ENCODE data around the gene TTC4.

TTC4 gene

GRCh38 chr1:54703471-54703870, 12.2 kb upstream of the TTC4 start:
- DNase-seq (ENCODE audit: low read depth, low spot score): no peak
- no peak overlapping the region for H3K4me3 ChIP-seq (ENCODE audit: low read length)
- no peak overlapping the region for H3K27ac ChIP-seq (ENCODE audit: low read length)
- no CpG with 5 or more reads among the region's 10 CpGs for WGBS (ENCODE audit: insufficient coverage, insufficient read length)
- H3K9me3 ChIP-seq (ENCODE audit: control insufficient read depth, insufficient read depth, low read length): no peaks in the 10 kb centered on the region
- no peaks in the 10 kb centered on the region for H3K4me1 ChIP-seq (ENCODE audit: control insufficient read depth, insufficient read depth, low read length)
- H3K36me3 ChIP-seq (ENCODE audit: control insufficient read depth, insufficient read depth, low read length): no peaks in the 10 kb centered on the region
- H3K27me3 ChIP-seq (ENCODE audit: control insufficient read depth, insufficient read depth, low read length): no peaks in the 10 kb centered on the region

- no peaks in the 10 kb centered on the region for H3K27me3 ChIP-seq (ENCODE audit: control insufficient read depth, insufficient read depth, low read length)
- DNase-seq (ENCODE audit: low read depth, low spot score): no peak
- no CpG with 5 or more reads among the region's 2 CpGs for WGBS (ENCODE audit: insufficient coverage, insufficient read length)
These were observed 10.5 kb upstream of the TTC4 start for GRCh38 chr1:54705153-54705552.

GRCh38 chr1:54706419-54706818, 9.2 kb upstream of the TTC4 start:
- no CpG with 5 or more reads among the region's 4 CpGs for WGBS (ENCODE audit: insufficient coverage, insufficient read length)
- H3K27ac ChIP-seq (ENCODE audit: low read length): no peak overlapping the region
- H3K4me1 ChIP-seq (ENCODE audit: control insufficient read depth, insufficient read depth, low read length): no peaks in the 10 kb centered on the region; the same call in 1 of the 2 replicates
- no peak overlapping the region for H3K4me3 ChIP-seq (ENCODE audit: low read length)
- H3K9me3 ChIP-seq (ENCODE audit: control insufficient read depth, insufficient read depth, low read length): no peaks in the 10 kb centered on the region
- H3K27me3 ChIP-seq (ENCODE audit: control insufficient read depth, insufficient read depth, low read length): no peaks in the 10 kb centered on the region
- no peak for DNase-seq (ENCODE audit: low read depth, low spot score)
- no peaks in the 10 kb centered on the region for H3K36me3 ChIP-seq (ENCODE audit: control insufficient read depth, insufficient read depth, low read length)

More at GRCh38 chr1:54705153-54705552, 10.5 kb upstream of the TTC4 start:
- Histone ChIP-seq H3K9me3 (ENCODE audit: control insufficient read depth, insufficient read depth, low read length) (no peaks in the 10 kb centered on the region), H3K27ac (ENCODE audit: low read length) (no peak overlapping the region), H3K4me1 (ENCODE audit: control insufficient read depth, insufficient read depth, low read length) (no peaks in the 10 kb centered on the region; the same call in 1 of the 2 replicates), H3K4me3 (ENCODE audit: low read length) (no peak overlapping the region), H3K36me3 (ENCODE audit: control insufficient read depth, insufficient read depth, low read length) (no peaks in the 10 kb centered on the region)

- no peaks in the 10 kb centered on the region for H3K36me3 ChIP-seq (ENCODE audit: control insufficient read depth, insufficient read depth, low read length)
- H3K9me3 ChIP-seq (ENCODE audit: control insufficient read depth, insufficient read depth, low read length): no peaks in the 10 kb centered on the region
- no peak overlapping the region for H3K4me3 ChIP-seq (ENCODE audit: low read length)
- H3K27me3 ChIP-seq (ENCODE audit: control insufficient read depth, insufficient read depth, low read length): no peaks in the 10 kb centered on the region
- H3K27ac ChIP-seq (ENCODE audit: low read length): no peak overlapping the region
- DNase-seq (ENCODE audit: low read depth, low spot score): no peak
- H3K4me1 ChIP-seq (ENCODE audit: control insufficient read depth, insufficient read depth, low read length): no peaks in the 10 kb centered on the region; the same call in 1 of the 2 replicates
These were observed 7.3 kb upstream of the TTC4 start for GRCh38 chr1:54708385-54708784.

GRCh38 chr1:54709547-54710292, 5.9 kb upstream of the TTC4 start:
- WGBS (ENCODE audit: insufficient coverage, insufficient read length): no CpG with 5 or more reads among the region's 8 CpGs
- no peak overlapping the region for H3K27ac ChIP-seq (ENCODE audit: low read length)
- no peak overlapping the region for H3K4me3 ChIP-seq (ENCODE audit: low read length)
- H3K9me3 ChIP-seq (ENCODE audit: control insufficient read depth, insufficient read depth, low read length): no peaks in the 10 kb centered on the region
- no peak for DNase-seq (ENCODE audit: low read depth, low spot score)
- no peaks in the 10 kb centered on the region for H3K36me3 ChIP-seq (ENCODE audit: control insufficient read depth, insufficient read depth, low read length)
- no peaks in the 10 kb centered on the region for H3K27me3 ChIP-seq (ENCODE audit: control insufficient read depth, insufficient read depth, low read length)
- no peaks in the 10 kb centered on the region; the same call in 1 of the 2 replicates for H3K4me1 ChIP-seq (ENCODE audit: control insufficient read depth, insufficient read depth, low read length)

GRCh38 chr1:54710434-54710833, 5.2 kb upstream of the TTC4 start:
- H3K27ac ChIP-seq (ENCODE audit: low read length): no peak overlapping the region
- no CpG with 5 or more reads among the region's 3 CpGs for WGBS (ENCODE audit: insufficient coverage, insufficient read length)
- H3K9me3 ChIP-seq (ENCODE audit: control insufficient read depth, insufficient read depth, low read length): no peaks in the 10 kb centered on the region
- H3K36me3 ChIP-seq (ENCODE audit: control insufficient read depth, insufficient read depth, low read length): no peaks in the 10 kb centered on the region
- DNase-seq (ENCODE audit: low read depth, low spot score): no peak
- H3K4me3 ChIP-seq (ENCODE audit: low read length): no peak overlapping the region
- no peaks in the 10 kb centered on the region; the same call in 1 of the 2 replicates for H3K4me1 ChIP-seq (ENCODE audit: control insufficient read depth, insufficient read depth, low read length)
- H3K27me3 ChIP-seq (ENCODE audit: control insufficient read depth, insufficient read depth, low read length): no peaks in the 10 kb centered on the region

GRCh38 chr1:54710841-54711240, 4.8 kb upstream of the TTC4 start:
- Histone ChIP-seq H3K27ac (ENCODE audit: low read length) (no peak overlapping the region), H3K9me3 (ENCODE audit: control insufficient read depth, insufficient read depth, low read length) (no peaks in the 10 kb centered on the region), H3K27me3 (ENCODE audit: control insufficient read depth, insufficient read depth, low read length) (no peaks in the 10 kb centered on the region), H3K36me3 (ENCODE audit: control insufficient read depth, insufficient read depth, low read length) (no peaks in the 10 kb centered on the region), H3K4me1 (ENCODE audit: control insufficient read depth, insufficient read depth, low read length) (no peaks in the 10 kb centered on the region; the same call in 1 of the 2 replicates), H3K4me3 (ENCODE audit: low read length) (no peak overlapping the region)
- no CpG with 5 or more reads among the region's 6 CpGs for WGBS (ENCODE audit: insufficient coverage, insufficient read length)
- DNase-seq (ENCODE audit: low read depth, low spot score): no peak

- Histone ChIP-seq H3K27ac (ENCODE audit: low read length) (no peak overlapping the region), H3K36me3 (ENCODE audit: control insufficient read depth, insufficient read depth, low read length) (no peaks in the 10 kb centered on the region), H3K27me3 (ENCODE audit: control insufficient read depth, insufficient read depth, low read length) (no peaks in the 10 kb centered on the region), H3K4me3 (ENCODE audit: low read length) (no peak overlapping the region), H3K9me3 (ENCODE audit: control insufficient read depth, insufficient read depth, low read length) (no peaks in the 10 kb centered on the region), H3K4me1 (ENCODE audit: control insufficient read depth, insufficient read depth, low read length) (no peaks in the 10 kb centered on the region; the same call in 1 of the 2 replicates)
- DNase-seq (ENCODE audit: low read depth, low spot score): no peak
- WGBS (ENCODE audit: insufficient coverage, insufficient read length): no CpG with 5 or more reads among the region's 10 CpGs
These were observed 4.1 kb upstream of the TTC4 start for GRCh38 chr1:54711536-54711935.

GRCh38 chr1:54714881-54715492, 674 bp upstream of the TTC4 start:
- WGBS (ENCODE audit: insufficient coverage, insufficient read length): no CpG with 5 or more reads among the region's 7 CpGs
- no peaks in the 10 kb centered on the region for H3K27me3 ChIP-seq (ENCODE audit: control insufficient read depth, insufficient read depth, low read length)
- H3K36me3 ChIP-seq (ENCODE audit: control insufficient read depth, insufficient read depth, low read length): no peaks in the 10 kb centered on the region
- no peaks in the 10 kb centered on the region for H3K4me1 ChIP-seq (ENCODE audit: control insufficient read depth, insufficient read depth, low read length)
- H3K9me3 ChIP-seq (ENCODE audit: control insufficient read depth, insufficient read depth, low read length): no peaks in the 10 kb centered on the region
- H3K27ac ChIP-seq (ENCODE audit: low read length): no peak overlapping the region
- no peak overlapping the region; the same call in 1 of the 2 replicates for H3K4me3 ChIP-seq (ENCODE audit: low read length)
- DNase-seq (ENCODE audit: low read depth, low spot score): no peak

GRCh38 chr1:54716299-54717047, 812 bp downstream of the TTC4 start:
- H3K9me3 ChIP-seq (ENCODE audit: control insufficient read depth, insufficient read depth, low read length): no peaks in the 10 kb centered on the region
- H3K27ac ChIP-seq (ENCODE audit: low read length): no peak overlapping the region
- peak overlapping the region; percentile 84 for H3K4me3 ChIP-seq (ENCODE audit: low read length)
- WGBS (ENCODE audit: insufficient coverage, insufficient read length): no CpG with 5 or more reads among the region's 8 CpGs
- H3K27me3 ChIP-seq (ENCODE audit: control insufficient read depth, insufficient read depth, low read length): no peaks in the 10 kb centered on the region
- H3K36me3 ChIP-seq (ENCODE audit: control insufficient read depth, insufficient read depth, low read length): no peaks in the 10 kb centered on the region
- no peaks in the 10 kb centered on the region for H3K4me1 ChIP-seq (ENCODE audit: control insufficient read depth, insufficient read depth, low read length)
- DNase-seq (ENCODE audit: low read depth, low spot score): no peak

Data from iPS DF 6.9 (cell line).